ENCODE data around the gene INO80B.
A peak's percentile ranks its signal among the peaks of the same experiment; 100 is the strongest.
"Not testable (repeated sequence)": the region's sequence is repeated elsewhere in the genome, so short reads cannot be mapped to it uniquely, and the experiment has no call there.

The INO80B gene

GRCh38 chr2:74460187-74460586 lies 5.3 kb downstream of the INO80B start:
- H3K4me1 ChIP-seq (ENCODE audit: control insufficient read depth, insufficient read depth, low read length); H3K9ac ChIP-seq (ENCODE audit: low read depth, low read length); H3K27me3 ChIP-seq (ENCODE audit: control insufficient read depth, insufficient read depth, low read length); H3K4me3 ChIP-seq (ENCODE audit: low read depth, low read length); H3K9me3 ChIP-seq (ENCODE audit: control insufficient read depth, insufficient read depth, low read length): not testable (repeated sequence)
- peaks cover 14% of the 10 kb centered on the region for H3K36me3 ChIP-seq (ENCODE audit: control insufficient read depth, insufficient read depth, low read length)

DNA sequence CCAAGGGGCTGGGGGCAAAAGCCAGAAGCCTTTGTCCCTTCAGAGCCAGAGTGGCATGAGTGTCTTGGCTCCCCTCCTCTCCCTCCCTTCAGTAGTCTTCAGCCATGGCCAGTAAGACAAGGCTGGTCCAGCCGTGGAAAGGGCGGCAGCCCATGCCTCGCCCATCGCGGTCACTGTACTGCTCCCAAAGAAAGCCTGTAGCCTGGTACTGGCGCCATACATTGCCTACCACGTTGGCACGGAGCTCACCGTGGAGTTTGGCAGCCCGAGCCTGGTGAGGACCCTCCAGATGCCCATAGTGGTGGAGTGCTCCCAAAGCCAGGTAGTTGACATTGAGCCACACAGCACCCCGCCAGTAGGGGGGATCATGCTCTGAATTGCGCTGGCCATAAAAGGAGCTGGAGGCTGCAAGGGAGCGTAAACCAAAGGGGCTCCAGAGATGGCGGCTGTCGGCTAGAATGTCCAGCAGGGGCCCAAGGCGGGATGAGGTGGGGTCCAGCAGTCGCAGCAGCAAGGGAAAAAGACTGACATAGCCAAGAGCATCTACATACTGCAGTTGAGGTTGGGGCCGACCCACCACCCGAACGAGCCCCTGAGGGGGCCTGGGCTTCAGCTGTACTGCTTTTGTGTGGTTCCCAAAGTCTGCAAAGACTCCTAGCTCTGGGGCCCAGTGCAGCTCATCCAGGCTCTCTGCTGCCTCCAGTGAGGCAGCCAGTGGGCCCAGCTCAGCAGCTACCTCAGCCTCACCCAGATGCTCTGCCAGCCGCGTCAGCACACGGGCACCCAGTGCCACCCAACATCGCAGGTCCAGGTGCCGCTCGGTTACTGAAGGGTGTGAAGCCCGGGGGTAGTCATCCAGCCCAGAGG lies 6.5 kb downstream of the INO80B start:
- H3K27me3 ChIP-seq (ENCODE audit: control insufficient read depth, insufficient read depth, low read length) = no peaks in the 10 kb centered on the region
- peaks cover 14% of the 10 kb centered on the region for H3K36me3 ChIP-seq (ENCODE audit: control insufficient read depth, insufficient read depth, low read length)
- H3K9ac ChIP-seq (ENCODE audit: low read depth, low read length) = no peak overlapping the region
- no peaks in the 10 kb centered on the region for H3K9me3 ChIP-seq (ENCODE audit: control insufficient read depth, insufficient read depth, low read length)
- H3K4me1 ChIP-seq (ENCODE audit: control insufficient read depth, insufficient read depth, low read length) = peaks cover 6% of the 10 kb centered on the region
- no peak overlapping the region for H3K4me3 ChIP-seq (ENCODE audit: low read depth, low read length)

GRCh38 chr2:74462054-74462785 lies 7.3 kb downstream of the INO80B start:
- H3K4me3 ChIP-seq (ENCODE audit: low read depth, low read length) = no peak overlapping the region
- H3K9me3 ChIP-seq (ENCODE audit: control insufficient read depth, insufficient read depth, low read length) = no peaks in the 10 kb centered on the region
- no peak overlapping the region for H3K9ac ChIP-seq (ENCODE audit: low read depth, low read length)
- H3K36me3 ChIP-seq (ENCODE audit: control insufficient read depth, insufficient read depth, low read length) = peaks cover 14% of the 10 kb centered on the region
- H3K27me3 ChIP-seq (ENCODE audit: control insufficient read depth, insufficient read depth, low read length) = no peaks in the 10 kb centered on the region
- no peaks in the 10 kb centered on the region for H3K4me1 ChIP-seq (ENCODE audit: control insufficient read depth, insufficient read depth, low read length)

DNA sequence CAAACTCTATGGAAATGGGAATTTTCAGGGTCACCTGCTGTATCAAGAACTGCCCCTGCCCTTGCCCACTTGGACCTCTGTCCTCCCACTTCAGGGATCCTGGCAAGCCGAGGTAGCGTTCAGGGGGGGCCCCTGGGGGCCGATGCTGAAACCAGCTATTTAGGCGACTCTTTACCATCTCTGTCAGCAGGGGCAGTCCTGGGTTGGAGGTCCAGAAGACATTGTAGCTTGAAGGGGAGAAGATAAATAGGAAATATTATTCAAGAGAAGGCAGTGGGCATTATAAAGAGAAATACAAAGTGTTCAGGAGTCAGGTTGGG lies 7.9 kb downstream of the INO80B start:
- no peaks in the 10 kb centered on the region for H3K4me1 ChIP-seq (ENCODE audit: control insufficient read depth, insufficient read depth, low read length)
- no peak overlapping the region for H3K4me3 ChIP-seq (ENCODE audit: low read depth, low read length)
- H3K36me3 ChIP-seq (ENCODE audit: control insufficient read depth, insufficient read depth, low read length) = peaks cover 14% of the 10 kb centered on the region
- H3K9ac ChIP-seq (ENCODE audit: low read depth, low read length) = no peak overlapping the region
- H3K27me3 ChIP-seq (ENCODE audit: control insufficient read depth, insufficient read depth, low read length) = no peaks in the 10 kb centered on the region
- H3K9me3 ChIP-seq (ENCODE audit: control insufficient read depth, insufficient read depth, low read length) = no peaks in the 10 kb centered on the region

DNA sequence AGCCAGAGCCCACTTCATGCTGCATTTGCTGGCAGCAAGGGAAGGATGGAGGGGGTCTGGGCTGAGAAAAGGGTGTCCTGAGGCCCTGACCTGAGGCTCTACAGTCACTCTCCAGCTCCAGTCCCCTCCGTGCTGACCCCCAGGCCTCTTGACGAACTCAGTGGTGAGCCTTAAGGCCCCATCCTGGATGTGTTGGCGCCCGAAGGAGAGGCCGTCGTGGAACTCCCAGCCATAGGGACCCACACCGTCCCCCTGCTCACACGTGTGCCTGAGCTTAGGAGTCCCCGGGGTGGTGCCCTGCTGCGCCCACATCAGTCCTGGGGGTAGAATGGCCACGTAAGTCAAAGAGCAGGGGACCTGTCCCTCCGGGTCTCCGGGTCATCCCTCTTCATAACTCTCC lies 9.5 kb downstream of the INO80B start:
- Histone ChIP-seq H3K4me3 (ENCODE audit: low read depth, low read length) (peak overlapping the region; percentile 89), H3K4me1 (ENCODE audit: control insufficient read depth, insufficient read depth, low read length) (no peaks in the 10 kb centered on the region), H3K9ac (ENCODE audit: low read depth, low read length) (peak overlapping the region; percentile 76), H3K9me3 (ENCODE audit: control insufficient read depth, insufficient read depth, low read length) (no peaks in the 10 kb centered on the region), H3K27me3 (ENCODE audit: control insufficient read depth, insufficient read depth, low read length) (no peaks in the 10 kb centered on the region), H3K36me3 (ENCODE audit: control insufficient read depth, insufficient read depth, low read length) (peaks cover 14% of the 10 kb centered on the region)

DNA sequence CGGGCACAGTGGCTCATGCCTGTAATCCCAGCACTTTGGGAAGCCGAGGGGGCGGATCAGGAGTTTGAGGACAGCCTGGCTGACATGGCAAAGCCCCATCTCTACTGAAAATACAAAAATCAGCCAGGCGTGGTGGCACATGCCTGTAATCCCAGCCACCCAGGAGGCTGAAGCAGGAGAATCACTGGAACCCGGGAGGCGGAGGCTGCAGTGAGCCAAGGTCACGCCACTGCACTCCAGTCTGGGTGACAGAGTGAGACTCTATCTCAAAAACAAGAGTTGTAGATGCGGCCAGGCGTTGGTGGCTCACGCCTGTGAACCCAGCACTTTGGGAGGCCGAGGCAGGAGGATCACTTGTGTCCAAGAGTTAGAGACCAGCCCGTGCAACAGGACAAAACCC lies 15.9 kb downstream of the INO80B start:
- H3K9me3 ChIP-seq (ENCODE audit: control insufficient read depth, insufficient read depth, low read length); H3K4me1 ChIP-seq (ENCODE audit: control insufficient read depth, insufficient read depth, low read length); H3K27me3 ChIP-seq (ENCODE audit: control insufficient read depth, insufficient read depth, low read length); H3K9ac ChIP-seq (ENCODE audit: low read depth, low read length); H3K4me3 ChIP-seq (ENCODE audit: low read depth, low read length): not testable (repeated sequence)
- peaks cover 11% of the 10 kb centered on the region for H3K36me3 ChIP-seq (ENCODE audit: control insufficient read depth, insufficient read depth, low read length)

DNA sequence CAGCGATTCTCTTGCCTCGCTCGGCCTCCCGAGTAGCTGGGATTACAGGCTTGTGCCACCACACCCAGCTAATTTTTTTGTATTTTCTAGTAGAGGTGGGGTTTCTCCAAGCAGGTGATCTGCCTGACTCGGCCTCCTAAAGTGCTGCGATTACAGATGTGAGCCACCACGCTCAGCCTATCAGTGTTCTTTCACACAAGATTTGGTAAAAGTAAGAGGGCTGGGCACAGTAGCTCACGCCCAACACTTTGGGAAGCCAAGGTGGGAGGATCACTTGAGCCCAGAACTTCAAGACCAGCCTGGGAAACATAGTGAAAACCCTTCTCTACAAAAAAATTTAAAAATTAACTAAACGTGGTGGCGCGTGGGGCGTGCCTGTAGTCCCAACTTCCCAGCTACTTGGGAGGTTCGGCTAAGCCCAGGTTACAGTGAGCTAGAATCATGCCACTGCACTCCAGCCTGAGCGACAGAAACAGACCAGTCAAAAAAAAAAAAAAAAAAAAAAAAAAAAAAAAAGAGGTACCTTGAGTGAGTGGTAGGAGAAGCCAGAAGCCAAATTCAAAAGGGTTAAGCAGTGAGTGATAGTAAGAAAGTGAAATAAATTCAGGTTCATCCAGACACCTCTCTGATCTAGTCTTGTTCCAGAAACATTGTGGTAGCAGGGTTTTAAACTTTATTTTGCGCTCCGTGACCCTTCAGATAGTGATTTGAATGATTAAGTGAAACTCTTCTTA lies 16.6 kb downstream of the INO80B start:
- H3K4me3 ChIP-seq (ENCODE audit: low read depth, low read length) = peak overlapping the region; percentile 89
- H3K4me1 ChIP-seq (ENCODE audit: control insufficient read depth, insufficient read depth, low read length) = peaks cover 2% of the 10 kb centered on the region
- peak overlapping the region; percentile 71 for H3K9ac ChIP-seq (ENCODE audit: low read depth, low read length)
- H3K9me3 ChIP-seq (ENCODE audit: control insufficient read depth, insufficient read depth, low read length) = no peaks in the 10 kb centered on the region
- H3K27me3 ChIP-seq (ENCODE audit: control insufficient read depth, insufficient read depth, low read length) = no peaks in the 10 kb centered on the region
- peaks cover 11% of the 10 kb centered on the region for H3K36me3 ChIP-seq (ENCODE audit: control insufficient read depth, insufficient read depth, low read length)

DNA sequence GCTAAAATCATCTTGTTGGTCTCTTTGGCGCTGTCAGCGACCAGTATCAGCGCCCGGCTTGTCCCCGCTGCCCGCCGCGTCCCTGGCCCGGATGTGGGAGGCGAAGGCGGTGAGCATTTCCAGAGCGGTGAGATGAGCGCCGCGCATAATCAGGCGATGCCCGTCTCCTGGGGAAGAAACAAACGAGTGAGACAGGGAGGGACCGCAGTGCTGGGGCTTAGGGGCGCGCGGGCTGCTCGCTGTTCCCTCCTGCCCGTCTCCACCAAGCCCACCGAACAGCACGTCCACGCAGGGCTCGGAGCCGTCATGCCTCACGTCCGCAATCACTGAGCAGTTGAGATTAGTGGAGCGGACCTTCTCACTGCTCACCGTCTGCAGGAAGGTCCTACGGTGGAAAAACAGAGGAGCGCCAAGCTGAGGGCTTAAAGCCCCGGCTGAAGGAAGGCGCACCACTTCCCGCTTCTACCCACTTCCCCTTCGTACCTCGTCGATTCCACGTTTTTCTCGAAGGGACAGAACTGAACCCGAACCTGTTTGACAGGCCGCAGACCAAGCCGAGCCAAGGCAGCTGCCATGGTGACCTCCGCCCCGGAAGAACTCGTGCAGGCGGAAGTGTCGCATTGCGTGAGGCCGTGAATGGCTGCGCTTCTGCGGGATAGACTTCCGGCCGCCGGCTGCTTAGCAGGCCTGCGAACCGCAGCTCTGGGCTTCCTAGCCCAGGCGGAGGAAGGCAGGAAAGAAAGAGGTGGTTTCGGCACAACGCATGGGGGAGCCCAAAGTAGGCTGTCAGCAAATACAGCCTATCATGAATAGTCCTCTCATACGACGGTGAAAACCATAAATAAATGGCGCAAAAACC lies 17.4 kb downstream of the INO80B start, which contains the start of gene MRPL53:
MRPL53 (minus strand) TSS at position 595 of the 859 bp plus-strand sequence; CDS start at position 575, 20 bp downstream.
- Histone ChIP-seq H3K4me1 (ENCODE audit: control insufficient read depth, insufficient read depth, low read length) (peaks cover 2% of the 10 kb centered on the region), H3K36me3 (ENCODE audit: control insufficient read depth, insufficient read depth, low read length) (peaks cover 11% of the 10 kb centered on the region), H3K9me3 (ENCODE audit: control insufficient read depth, insufficient read depth, low read length) (no peaks in the 10 kb centered on the region), H3K27me3 (ENCODE audit: control insufficient read depth, insufficient read depth, low read length) (no peaks in the 10 kb centered on the region), H3K4me3 (ENCODE audit: low read depth, low read length) (peak within 1 kb of the TSS; percentile 89), H3K9ac (ENCODE audit: low read depth, low read length) (peak within 1 kb of the TSS; percentile 71)

DNA sequence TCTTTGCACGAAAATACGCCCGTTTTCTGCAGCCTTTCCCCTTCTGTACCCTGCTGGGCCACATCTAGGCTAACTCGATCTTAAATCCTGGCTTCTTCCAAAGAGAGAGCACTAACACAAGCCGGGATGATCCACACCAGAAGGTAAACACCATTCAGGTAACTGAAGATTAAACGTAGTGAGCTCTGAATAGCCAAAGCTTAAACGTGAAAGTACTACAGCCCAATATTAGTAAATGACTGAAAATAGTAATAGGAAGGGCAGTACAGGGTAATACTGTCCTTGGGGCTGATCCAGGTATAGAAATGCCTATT lies 18.0 kb downstream of the INO80B start:
- H3K4me3 ChIP-seq (ENCODE audit: low read depth, low read length) = peak overlapping the region; percentile 89
- no peaks in the 10 kb centered on the region for H3K9me3 ChIP-seq (ENCODE audit: control insufficient read depth, insufficient read depth, low read length)
- peak overlapping the region; percentile 71 for H3K9ac ChIP-seq (ENCODE audit: low read depth, low read length)
- H3K36me3 ChIP-seq (ENCODE audit: control insufficient read depth, insufficient read depth, low read length) = peaks cover 14% of the 10 kb centered on the region
- no peaks in the 10 kb centered on the region for H3K27me3 ChIP-seq (ENCODE audit: control insufficient read depth, insufficient read depth, low read length)
- peaks cover 2% of the 10 kb centered on the region for H3K4me1 ChIP-seq (ENCODE audit: control insufficient read depth, insufficient read depth, low read length)

GRCh38 chr2:74474481-74474880 lies 19.6 kb downstream of the INO80B start:
- Histone ChIP-seq H3K9me3 (ENCODE audit: control insufficient read depth, insufficient read depth, low read length) (no peaks in the 10 kb centered on the region), H3K4me1 (ENCODE audit: control insufficient read depth, insufficient read depth, low read length) (peaks cover 2% of the 10 kb centered on the region), H3K27me3 (ENCODE audit: control insufficient read depth, insufficient read depth, low read length) (no peaks in the 10 kb centered on the region), H3K9ac (ENCODE audit: low read depth, low read length) (no peak overlapping the region), H3K36me3 (ENCODE audit: control insufficient read depth, insufficient read depth, low read length) (peaks cover 14% of the 10 kb centered on the region), H3K4me3 (ENCODE audit: low read depth, low read length) (no peak overlapping the region)

GRCh38 chr2:74474899-74475298 lies 20.0 kb downstream of the INO80B start:
- peaks cover 14% of the 10 kb centered on the region for H3K36me3 ChIP-seq (ENCODE audit: control insufficient read depth, insufficient read depth, low read length)

More at GRCh38 chr2:74474899-74475298, 20.0 kb downstream of the INO80B start:
- no peak overlapping the region for H3K9ac ChIP-seq (ENCODE audit: low read depth, low read length)
- peaks cover 2% of the 10 kb centered on the region for H3K4me1 ChIP-seq (ENCODE audit: control insufficient read depth, insufficient read depth, low read length)
- no peaks in the 10 kb centered on the region for H3K9me3 ChIP-seq (ENCODE audit: control insufficient read depth, insufficient read depth, low read length)
- H3K4me3 ChIP-seq (ENCODE audit: low read depth, low read length) = no peak overlapping the region
- H3K27me3 ChIP-seq (ENCODE audit: control insufficient read depth, insufficient read depth, low read length) = no peaks in the 10 kb centered on the region

All from iPS-15b (cell line).